Neural progenitor cell (in vitro differentiated cells): ENCODE results near the gene HMOX1. TPM values are rescaled to one million over a fixed set of nuclear protein-coding genes. Genes with fewer than 3 reads are reported as not detected.

Experiments
- DNase-seq: peaks from one replicate; pipeline ENCODE4 v3.0.0-alpha.2; 2016; ENCODE audit warnings: low spot score
- H2AFZ ChIP-seq: fragments of 200-600 bp; sonication (generic); replicated peaks from 2 replicates; pipeline ENCODE4 v1.6.1; 2016; ENCODE audit warnings: antibody characterized with exemption
- H3F3A ChIP-seq: fragments of 200-600 bp; sonication (generic); 2 replicates; pipeline ENCODE4 v1.6.1; 2016; ENCODE audit warnings: antibody characterized with exemption, low read depth
- H3K27ac ChIP-seq: fragments of 200-600 bp; sonication (generic); 2 replicates; pipeline ENCODE4 v1.5.1; 2016; ENCODE audit warnings: mild to moderate bottlenecking
- H3K27me3 ChIP-seq: fragments of 200-600 bp; sonication (generic); 2 replicates; pipeline ENCODE4 v1.6.1; 2016; ENCODE audit warnings: mild to moderate bottlenecking, moderate library complexity
- H3K36me3 ChIP-seq: fragments of 200-600 bp; sonication (generic); 2 replicates; pipeline ENCODE4 v1.5.1; 2016
- H3K4me1 ChIP-seq: fragments of 200-600 bp; sonication (generic); 2 replicates; pipeline ENCODE4 v1.6.1; 2016; ENCODE audit warnings: mixed run types
- H3K4me2 ChIP-seq: fragments of 200-600 bp; sonication (generic); 2 replicates; pipeline ENCODE4 v1.6.1; 2016
- H3K4me3 ChIP-seq: fragments of 200-600 bp; sonication (generic); 2 replicates; pipeline ENCODE4 v1.5.1; 2016
- H3K79me2 ChIP-seq: fragments of 200-600 bp; sonication (generic); 2 replicates; pipeline ENCODE4 v1.6.1; 2016; ENCODE audit warnings: low read depth
- H3K9ac ChIP-seq: fragments of 200-600 bp; sonication (generic); 2 replicates; pipeline ENCODE4 v1.6.1; 2016
- H3K9me3 ChIP-seq: fragments of 200-600 bp; sonication (generic); 2 replicates; pipeline ENCODE4 v1.5.1; 2016; ENCODE audit warnings: low read depth
- H4K20me1 ChIP-seq: fragments of 200-600 bp; sonication (generic); 2 replicates; pipeline ENCODE4 v1.6.1; 2016; ENCODE audit warnings: low read depth
- H3K27ac Mint-ChIP-seq: 3 replicates; pipeline ENCODE4 v1.8.0; 2021; ENCODE audit warnings: mixed read lengths
- H3K27me3 Mint-ChIP-seq: 2 replicates; pipeline ENCODE4 v1.8.0; 2022; ENCODE audit warnings: low read depth, mild to moderate bottlenecking, inconsistent platforms, moderate library complexity, mixed read lengths; ENCODE audit not compliant: insufficient read depth
- H3K36me3 Mint-ChIP-seq: 3 replicates; pipeline ENCODE4 v1.8.0; 2021; ENCODE audit warnings: mixed read lengths
- H3K4me1 Mint-ChIP-seq: 3 replicates; pipeline ENCODE4 v1.8.0; 2021; ENCODE audit warnings: mixed read lengths
- H3K4me3 Mint-ChIP-seq: 3 replicates; pipeline ENCODE4 v1.8.0; 2021; ENCODE audit warnings: mild to moderate bottlenecking, moderate library complexity, mixed read lengths
- H3K9me3 Mint-ChIP-seq: 3 replicates; pipeline ENCODE4 v1.8.0; 2020; ENCODE audit warnings: mixed read lengths
- CTCF ChIP-seq: fragments of 200-600 bp; sonication (generic); IDR thresholded peaks from 2 replicates; pipeline ENCODE4 v1.5.1; 2017; ENCODE audit warnings: antibody characterized with exemption, mild to moderate bottlenecking
- EZH2 ChIP-seq: fragments of 200-600 bp; sonication (generic); IDR thresholded peaks from 2 replicates; pipeline ENCODE4 v1.6.1; 2017; ENCODE audit warnings: antibody characterized with exemption, mild to moderate bottlenecking, moderate library complexity
- EZH2phosphoT487 ChIP-seq: fragments of 200-600 bp; sonication (generic); IDR thresholded peaks from 2 replicates; pipeline ENCODE4 v1.6.1; 2017; ENCODE audit warnings: antibody characterized with exemption
- total RNA-seq: library from RNA; depleted of rRNA; stranded (reverse); fragments of >200 nt; gene quantifications from 2 replicates; pipeline ENCODE4 v1.2.3, GENCODE V29; 2015; ENCODE audit warnings: low replicate concordance

The HMOX1 gene
- total RNA-seq, 1 donor from 2014 or later = 2.4 TPM

DNA sequence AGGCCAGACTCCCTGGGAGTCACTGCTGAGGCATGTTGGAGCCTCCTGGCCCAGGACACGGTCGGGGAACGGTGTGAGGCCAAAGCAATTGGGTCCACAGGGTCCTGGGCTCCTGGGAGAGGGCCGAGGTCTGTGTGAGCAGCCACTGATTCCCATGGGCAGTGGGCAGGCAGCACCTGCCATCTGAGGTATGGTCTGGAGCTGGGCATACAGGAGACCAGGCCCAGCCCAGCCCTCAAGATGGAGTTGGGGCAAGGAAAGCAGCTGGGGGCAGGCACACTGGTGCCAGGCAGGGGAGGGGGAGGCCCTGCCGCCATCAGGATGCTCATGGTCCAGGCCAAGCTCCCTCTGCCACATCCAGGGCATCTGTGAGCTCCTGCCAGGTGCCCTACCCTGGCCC lies 32.2 kb upstream of the HMOX1 start:
- H3K4me1 ChIP-seq = peaks cover 15% of the 10 kb centered on the region
- no peak overlapping the region for H3K27ac ChIP-seq
- Mint-ChIP-seq H3K27me3 (peaks cover 4% of the 10 kb centered on the region), H3K27ac (no peak overlapping the region), H3K4me1 (peaks cover 22% of the 10 kb centered on the region), H3K4me3 (no peak overlapping the region), H3K36me3 (no peaks in the 10 kb centered on the region), H3K9me3 (no peaks in the 10 kb centered on the region)
- H3K27me3 ChIP-seq = peaks cover 10% of the 10 kb centered on the region
- no peak for TF ChIP-seq EZH2phosphoT487
- no peak for TF ChIP-seq CTCF
- TF ChIP-seq EZH2 = no peak
- H3K36me3 ChIP-seq = no peaks in the 10 kb centered on the region
- no peak overlapping the region for H3K4me3 ChIP-seq
- no peak overlapping the region for H3K9ac ChIP-seq
- no peaks in the 10 kb centered on the region for H3K79me2 ChIP-seq
- peaks cover 28% of the 10 kb centered on the region for H3F3A ChIP-seq
- H3K9me3 ChIP-seq = no peaks in the 10 kb centered on the region
- H2AFZ ChIP-seq = no peak overlapping the region
- H4K20me1 ChIP-seq = no peaks in the 10 kb centered on the region
- H3K4me2 ChIP-seq = no peak overlapping the region
- DNase-seq = no peak

DNA sequence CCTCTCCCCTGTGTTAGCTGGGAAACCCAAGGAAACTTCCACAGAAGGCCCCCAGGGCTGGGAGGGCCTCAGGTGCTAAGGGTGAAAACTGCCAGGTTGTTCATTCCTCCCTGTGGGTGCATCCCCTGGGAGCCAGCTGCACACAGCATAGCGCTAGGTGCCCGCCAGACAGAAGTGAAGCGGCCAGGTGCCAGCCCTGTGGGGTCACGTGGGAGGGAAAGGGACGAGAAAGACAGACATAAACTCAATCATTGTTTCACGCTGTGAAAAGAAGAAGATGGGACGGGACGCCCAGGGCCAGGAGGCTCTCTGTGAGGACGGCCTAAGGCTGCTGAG lies 31.6 kb upstream of the HMOX1 start:
- Histone ChIP-seq H3K4me2 (no peak overlapping the region), H3K36me3 (no peaks in the 10 kb centered on the region), H3K27me3 (peaks cover 10% of the 10 kb centered on the region), H4K20me1 (no peaks in the 10 kb centered on the region), H2AFZ (no peak overlapping the region), H3K4me1 (peaks cover 15% of the 10 kb centered on the region), H3K4me3 (no peak overlapping the region), H3K27ac (no peak overlapping the region), H3F3A (peaks cover 28% of the 10 kb centered on the region), H3K9ac (no peak overlapping the region), H3K79me2 (no peaks in the 10 kb centered on the region), H3K9me3 (no peaks in the 10 kb centered on the region)
- H3K27ac Mint-ChIP-seq = peak overlapping the region; percentile 60
- H3K9me3 Mint-ChIP-seq = no peaks in the 10 kb centered on the region
- no peak for TF ChIP-seq EZH2phosphoT487
- no peak for TF ChIP-seq EZH2
- no peak for TF ChIP-seq CTCF
- DNase-seq = no peak
- peaks cover 22% of the 10 kb centered on the region for H3K4me1 Mint-ChIP-seq
- H3K36me3 Mint-ChIP-seq = no peaks in the 10 kb centered on the region
- H3K4me3 Mint-ChIP-seq = no peak overlapping the region
- peaks cover 4% of the 10 kb centered on the region for H3K27me3 Mint-ChIP-seq

- H3K9me3 Mint-ChIP-seq = no peaks in the 10 kb centered on the region
- no peak overlapping the region for H2AFZ ChIP-seq
Measured at GRCh38 chr22:35349704-35350538, 31.0 kb upstream of the HMOX1 start.

More at GRCh38 chr22:35349704-35350538, 31.0 kb upstream of the HMOX1 start:
- peak overlapping the region; percentile 88 for H3K4me2 ChIP-seq
- no peaks in the 10 kb centered on the region for H3K9me3 ChIP-seq
- Mint-ChIP-seq H3K36me3 (no peaks in the 10 kb centered on the region), H3K27me3 (peaks cover 4% of the 10 kb centered on the region), H3K4me1 (peaks cover 22% of the 10 kb centered on the region), H3K4me3 (peak overlapping the region; percentile 90), H3K27ac (peak overlapping the region; percentile 89)
- peaks cover 15% of the 10 kb centered on the region for H3K4me1 ChIP-seq
- no peak for TF ChIP-seq EZH2phosphoT487
- TF ChIP-seq EZH2 = no peak
- no peak for TF ChIP-seq CTCF
- no peak overlapping the region for H3K27ac ChIP-seq
- peak; percentile 45 for DNase-seq
- H3K9ac ChIP-seq = no peak overlapping the region
- H3F3A ChIP-seq = peaks cover 28% of the 10 kb centered on the region
- no peaks in the 10 kb centered on the region for H3K36me3 ChIP-seq
- peaks cover 10% of the 10 kb centered on the region for H3K27me3 ChIP-seq
- no peaks in the 10 kb centered on the region for H4K20me1 ChIP-seq
- no peak overlapping the region for H3K4me3 ChIP-seq
- no peaks in the 10 kb centered on the region for H3K79me2 ChIP-seq
